Loucy (cell line): ENCODE results near the gene TAF1L.

Experiments used
- CTCF ChIP-seq: fragments of 200-600 bp; sonication (generic); conservative IDR thresholded peaks from 2 replicates; pipeline ENCODE4 v1.5.1; 2014; ENCODE audit warnings: mild to moderate bottlenecking, antibody characterized with exemption, low read length
- EZH2phosphoT487 ChIP-seq: fragments of 200-600 bp; IDR thresholded peaks from 2 replicates; pipeline ENCODE4 v1.6.1; 2018; ENCODE audit warnings: antibody characterized with exemption, mild to moderate bottlenecking, moderate library complexity, borderline replicate concordance

- TF ChIP-seq CTCF (no peak), EZH2phosphoT487 (no peak)
Observed at GRCh38 chr9:32606811-32607210, 28.7 kb downstream of the TAF1L start.
